Renal pelvis (tissue), 4 donors: Measurements from ENCODE around the gene OR4B1. TPM values are rescaled to one million over a fixed set of nuclear protein-coding genes. Genes with fewer than 3 reads are reported as not detected.

ENCODE experiments used
- DNase-seq: peaks from one replicate; pipeline ENCODE4 v3.0.0-alpha.2; 2013
- polyA plus RNA-seq, 3 donors: library from polyadenylated mRNA; unstranded; fragments of 120-200 nt; gene quantifications; one replicate each; pipeline ENCODE4 v1.2.1, GENCODE V29; 2013; ENCODE audit not compliant: insufficient read length in 3 of 3

The OR4B1 gene
- polyA plus RNA-seq, 3 donors, result not detected

DNA sequence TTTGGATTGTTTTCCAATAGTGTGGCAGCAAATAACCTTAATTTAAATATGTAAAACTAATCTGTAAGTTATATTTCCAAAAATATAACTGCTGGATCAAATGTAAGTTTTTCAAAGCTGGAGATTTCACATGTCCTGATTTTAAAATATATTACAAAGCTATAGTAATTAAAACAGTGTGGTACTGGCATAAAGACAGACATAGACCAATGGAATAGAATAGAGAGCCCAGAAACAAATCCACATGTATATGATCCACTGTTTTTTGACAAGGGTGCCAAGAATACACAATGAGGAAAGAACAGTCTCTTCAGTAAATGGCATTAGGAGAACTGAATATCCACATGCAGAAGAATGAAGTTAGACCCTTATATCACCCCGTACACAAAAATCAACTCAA is 32.3 kb downstream of the OR4B1 start:
- no peak for DNase-seq

- no peak for DNase-seq
These were observed 45.0 kb downstream of the OR4B1 start for GRCh38 chr11:48261600-48261999.

DNA sequence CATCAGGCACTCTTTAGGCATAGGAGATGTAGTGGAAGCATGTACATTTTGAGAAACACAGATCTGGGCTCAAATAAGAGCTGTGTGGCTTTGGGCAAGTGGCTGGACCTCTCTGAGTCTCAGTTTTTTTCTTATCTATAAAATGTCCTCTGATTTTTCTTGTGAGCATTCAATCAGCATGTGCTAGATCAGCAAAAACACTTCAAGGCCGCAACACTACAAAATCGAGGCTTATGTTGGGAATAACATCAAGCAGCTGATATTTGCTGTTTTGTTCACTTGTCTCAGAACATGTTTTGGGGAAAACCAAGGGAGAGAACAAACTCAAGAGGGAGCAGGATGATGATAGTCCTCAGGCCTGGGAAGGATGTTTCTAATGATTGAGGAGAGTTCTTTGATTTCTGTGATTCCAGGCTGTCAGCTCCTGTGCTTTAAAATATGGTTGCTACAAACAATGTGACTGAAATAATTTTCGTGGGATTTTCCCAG is 46.9 kb downstream of the OR4B1 start, which contains the start of gene OR4X1:
Gene OR4X1 (plus strand): TSS at position 439 of the 489 bp plus-strand sequence. CDS start 0 bp downstream, at position 439.
- no peak for DNase-seq

Other genes starting within 250 kb of the OR4B1 start
- gene PTPRJ, start 236.3 kb upstream of the OR4B1 start, polyA plus RNA-seq, result 10 to 100 TPM; 22.4 to 28.3 (median 23.8) TPM
- gene OR4X2, start 28.3 kb downstream of the OR4B1 start, polyA plus RNA-seq, result not detected
- gene OR4X1, start 47.1 kb downstream of the OR4B1 start, polyA plus RNA-seq, result not detected
- gene OR4S1, start 89.4 kb downstream of the OR4B1 start, polyA plus RNA-seq, result not detected
- not detected for gene OR4C3, start 108.1 kb downstream of the OR4B1 start, polyA plus RNA-seq
- gene OR4C5, start 149.7 kb downstream of the OR4B1 start, polyA plus RNA-seq, result not detected